Lung (tissue), 12 donors: ENCODE results near the gene RETREG1. TPM values are rescaled to one million over a fixed set of nuclear protein-coding genes. Genes with fewer than 3 reads are reported as not detected.

Experiments used
- ATAC-seq: fragments of 200-7000 bp; cut with Tn5 transposase; one replicate; pipeline ENCODE4 v1.9.1; 2020; ENCODE audit warnings: moderate number of reproducible peaks; ENCODE audit not compliant: insufficient read depth, low FRiP score
- DNase-seq, 3 donors: peaks; one replicate each; pipeline ENCODE4 v3.0.0-alpha.2; 2013 to 2017
- H3K27ac ChIP-seq, 2 donors: one replicate each; pipeline ENCODE4 v1.5.1; 2013; ENCODE audit warnings: mild to moderate bottlenecking in 2 of 2, moderate library complexity in 2 of 2, control low read depth in 1 of 2, inconsistent platforms in 1 of 2, low read depth in 1 of 2, low read length in 1 of 2
- H3K27me3 ChIP-seq, 3 donors: one replicate each; pipeline ENCODE4 v1.5.1; 2013; ENCODE audit warnings: low read length in 2 of 3; ENCODE audit not compliant: control insufficient read depth in 3 of 3, insufficient read depth in 3 of 3
- H3K36me3 ChIP-seq, 4 donors: one replicate each; pipeline ENCODE4 v1.5.1; 2013; ENCODE audit warnings: low read length in 4 of 4, mild to moderate bottlenecking in 1 of 4, moderate library complexity in 1 of 4; ENCODE audit not compliant: control insufficient read depth in 4 of 4, insufficient read depth in 4 of 4
- H3K4me1 ChIP-seq, 5 donors: one replicate each; pipeline ENCODE4 v1.5.1; 2013; ENCODE audit warnings: low read length in 5 of 5, mild to moderate bottlenecking in 2 of 5, moderate library complexity in 1 of 5; ENCODE audit not compliant: control insufficient read depth in 5 of 5, insufficient read depth in 5 of 5
- H3K4me3 ChIP-seq: one replicate; pipeline ENCODE4 v1.5.1; 2013; ENCODE audit warnings: mild to moderate bottlenecking, control low read depth, moderate library complexity
- H3K9ac ChIP-seq, 2 donors: one replicate each; pipeline ENCODE4 v1.5.1; 2013; ENCODE audit warnings: low read length in 2 of 2, control low read depth in 1 of 2; ENCODE audit not compliant: insufficient read depth in 1 of 2
- H3K9me3 ChIP-seq, 4 donors: one replicate each; pipeline ENCODE4 v1.5.1; 2013; ENCODE audit warnings: low read length in 3 of 4, mild to moderate bottlenecking in 1 of 4, moderate library complexity in 1 of 4; ENCODE audit not compliant: control insufficient read depth in 4 of 4, insufficient read depth in 3 of 4
- WGBS, 2 donors: extraction: QIAGEN DNeasy Blood & Tissue Kit; methylation state at CpG; one replicate each; pipeline ENCODE4 v1.1.7; 2013; 5-methylcytosine and 5-hydroxymethylcytosine counted together
- polyA plus RNA-seq, 2 donors: library from polyadenylated mRNA; stranded (reverse); fragments of 200-250 nt; gene quantifications; one replicate each; pipeline ENCODE4 v1.2.1, GENCODE V29; 2013
- total RNA-seq, 2 donors: library from RNA; depleted of rRNA in 1 of 2; stranded (reverse); fragments of >200 nt in 1 of 2; gene quantifications; one replicate each; pipeline ENCODE4 v1.2.1, GENCODE V29; 2014 to 2021
- TF ChIP-seq, protein P1 (sequence below): IDR thresholded peaks from 2 replicates; pipeline ENCODE4 v1.5.1; 2012; ENCODE audit warnings: mild to moderate bottlenecking; ENCODE audit errors: control extremely low read depth, extremely low read depth
- donor health status: control.
- donor health status: control.
- donor health status: Bipolar disorder and iron deficiency.
- donor health status: healthy.
- donor health status: DM: yes; HTN: yes; CAD: no.

The RETREG1 gene
- total and polyA plus RNA-seq, 4 donors, result 6.8 to 19.5 (median 9.6) TPM

DNA sequence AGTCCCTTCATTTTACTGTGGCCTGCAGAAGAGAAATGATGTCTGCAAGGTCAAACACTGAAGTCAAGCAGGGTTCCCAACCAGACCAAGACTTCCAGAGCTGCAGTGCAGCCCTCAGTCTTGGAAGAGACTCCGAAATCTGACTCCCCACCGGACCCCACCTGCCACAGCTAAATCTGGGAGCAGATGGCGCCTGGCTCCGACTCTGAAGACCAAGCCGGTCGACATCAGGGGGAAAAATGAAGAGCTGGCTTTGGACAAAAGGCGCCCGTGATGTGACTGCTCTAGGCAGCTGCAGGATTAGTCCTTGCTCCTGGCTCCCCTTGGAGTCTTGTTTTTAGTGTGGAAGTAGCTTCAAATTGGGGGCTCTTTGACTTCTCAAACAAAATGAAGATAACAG is 78.8 kb downstream of the RETREG1 start:
- Histone ChIP-seq H3K9me3 (no peaks in the 10 kb centered on the region), H3K4me3 (no peak overlapping the region), H3K27ac (peak overlapping the region in 1 of 2 donors; percentile 88), H3K36me3 (no peaks in the 10 kb centered on the region), H3K27me3 (no peaks in the 10 kb centered on the region), H3K9ac (no peak overlapping the region), H3K4me1 (peaks cover 0 to 7% (median 5%) of the 10 kb centered on the region in 5 donors)
- DNase-seq, result no peak
- no peak for ATAC-seq
- WGBS, 2 donors, result 90 to 91% methylated on average over 8 of the region's 8 CpGs
- TF ChIP-seq, protein P1, sequence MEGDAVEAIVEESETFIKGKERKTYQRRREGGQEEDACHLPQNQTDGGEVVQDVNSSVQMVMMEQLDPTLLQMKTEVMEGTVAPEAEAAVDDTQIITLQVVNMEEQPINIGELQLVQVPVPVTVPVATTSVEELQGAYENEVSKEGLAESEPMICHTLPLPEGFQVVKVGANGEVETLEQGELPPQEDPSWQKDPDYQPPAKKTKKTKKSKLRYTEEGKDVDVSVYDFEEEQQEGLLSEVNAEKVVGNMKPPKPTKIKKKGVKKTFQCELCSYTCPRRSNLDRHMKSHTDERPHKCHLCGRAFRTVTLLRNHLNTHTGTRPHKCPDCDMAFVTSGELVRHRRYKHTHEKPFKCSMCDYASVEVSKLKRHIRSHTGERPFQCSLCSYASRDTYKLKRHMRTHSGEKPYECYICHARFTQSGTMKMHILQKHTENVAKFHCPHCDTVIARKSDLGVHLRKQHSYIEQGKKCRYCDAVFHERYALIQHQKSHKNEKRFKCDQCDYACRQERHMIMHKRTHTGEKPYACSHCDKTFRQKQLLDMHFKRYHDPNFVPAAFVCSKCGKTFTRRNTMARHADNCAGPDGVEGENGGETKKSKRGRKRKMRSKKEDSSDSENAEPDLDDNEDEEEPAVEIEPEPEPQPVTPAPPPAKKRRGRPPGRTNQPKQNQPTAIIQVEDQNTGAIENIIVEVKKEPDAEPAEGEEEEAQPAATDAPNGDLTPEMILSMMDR, result no peak

DNA sequence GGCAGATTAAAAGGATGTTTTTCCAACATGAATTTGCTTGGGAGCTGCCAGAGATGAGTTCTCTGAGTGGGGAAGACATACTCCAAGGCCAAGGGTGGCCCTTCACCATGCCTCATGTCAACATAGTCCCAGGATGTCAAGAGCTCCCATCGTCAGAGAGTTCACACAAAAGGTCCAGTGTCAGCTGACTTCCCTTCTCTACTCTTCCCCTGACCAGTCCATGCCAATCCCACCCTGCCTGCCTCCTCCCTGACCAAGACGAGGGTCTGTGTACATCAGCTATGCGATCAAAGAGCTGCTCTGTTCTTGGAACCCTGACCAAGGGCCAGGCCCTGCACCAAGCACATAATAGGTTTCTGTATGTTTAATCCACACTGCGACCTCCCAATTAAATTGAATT is 80.0 kb downstream of the RETREG1 start:
- H3K9ac ChIP-seq, result no peak overlapping the region
- no peaks in the 10 kb centered on the region for H3K27me3 ChIP-seq
- no peak overlapping the region for H3K4me3 ChIP-seq
- DNase-seq, result no peak
- no peak overlapping the region for H3K27ac ChIP-seq
- no peaks in the 10 kb centered on the region for H3K36me3 ChIP-seq
- WGBS, 2 donors, result 84 to 90% methylated on average over 4 of the region's 4 CpGs
- H3K9me3 ChIP-seq, result no peaks in the 10 kb centered on the region
- no peak for ATAC-seq
- H3K4me1 ChIP-seq, result peaks cover 0 to 7% (median 5%) of the 10 kb centered on the region in 5 donors
- TF ChIP-seq, protein P1, result no peak

DNA sequence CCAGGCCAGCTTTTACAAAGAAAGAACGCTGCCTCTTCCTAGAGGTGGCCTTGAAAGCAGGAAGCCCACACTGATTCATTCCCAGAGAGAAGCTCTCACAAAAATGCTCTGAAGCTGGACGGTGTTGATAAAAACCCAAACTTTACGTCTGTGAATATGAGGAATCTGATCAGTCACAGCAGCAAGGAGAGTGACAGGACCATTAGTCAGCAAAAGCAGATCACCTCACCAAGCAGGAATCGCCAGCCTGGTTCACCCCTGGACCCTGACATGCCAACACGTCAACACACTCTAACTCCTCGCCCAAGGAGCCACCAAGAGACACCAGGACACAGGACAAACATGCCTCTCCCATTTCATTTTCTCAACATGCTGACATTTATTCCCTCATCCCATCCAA is 80.6 kb downstream of the RETREG1 start:
- 72 to 82% methylated on average over 6 of the region's 6 CpGs for WGBS, 2 donors
- Histone ChIP-seq H3K4me1 (peaks cover 1 to 7% (median 5%) of the 10 kb centered on the region in 5 donors), H3K27me3 (no peaks in the 10 kb centered on the region), H3K9ac (no peak overlapping the region), H3K27ac (peak overlapping the region in 1 of 2 donors; percentile 28), H3K36me3 (no peaks in the 10 kb centered on the region), H3K9me3 (no peaks in the 10 kb centered on the region), H3K4me3 (no peak overlapping the region)
- TF ChIP-seq, protein P1, result no peak
- no peak for DNase-seq
- ATAC-seq, result no peak

DNA sequence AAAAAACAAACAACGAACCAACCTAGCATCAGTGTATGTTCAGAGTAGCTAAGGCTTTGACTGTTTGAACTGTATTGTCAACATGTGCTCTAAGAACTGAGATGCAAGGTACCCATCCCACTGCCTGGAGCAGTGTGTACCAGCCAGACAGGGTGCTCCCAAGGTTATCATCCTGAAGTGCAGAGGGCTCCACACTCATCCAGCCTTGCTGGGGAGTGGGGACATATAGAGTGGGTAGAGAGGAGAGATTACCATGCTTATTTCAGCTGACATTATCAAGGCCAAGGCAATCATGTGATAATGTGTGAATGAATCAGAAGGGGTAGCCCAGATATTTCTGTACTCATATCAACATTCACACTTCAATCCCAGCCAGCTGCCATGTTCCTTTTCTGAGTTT is 82.5 kb downstream of the RETREG1 start:
- 87 to 100% methylated on average over 1 of the region's 1 CpG for WGBS, 2 donors
- ATAC-seq, result no peak
- no peaks in the 10 kb centered on the region for H3K27me3 ChIP-seq

More for the DNA sequence above, 82.5 kb downstream of the RETREG1 start:
- Histone ChIP-seq H3K9me3 (no peaks in the 10 kb centered on the region), H3K27ac (no peak overlapping the region), H3K36me3 (no peaks in the 10 kb centered on the region), H3K4me3 (no peak overlapping the region), H3K4me1 (peaks cover under 1 to 4% (median 3%) of the 10 kb centered on the region in 5 donors), H3K9ac (no peak overlapping the region)
- TF ChIP-seq, protein P1, result no peak
- no peak for DNase-seq
